Mucosa of rectum (tissue), 2 donors: ENCODE results near the gene CD99.

Source experiments
- H3K27ac ChIP-seq, 2 donors: one replicate each; pipeline ENCODE4 v1.7.0; 2013; ENCODE audit warnings: inconsistent platforms in 2 of 2, low read depth in 2 of 2, low read length in 2 of 2
- H3K27me3 ChIP-seq, 2 donors: one replicate each; pipeline ENCODE4 v1.7.0; 2013; ENCODE audit warnings: low read length in 2 of 2; ENCODE audit not compliant: control insufficient read depth in 2 of 2, insufficient read depth in 2 of 2
- H3K36me3 ChIP-seq, 2 donors: one replicate each; pipeline ENCODE4 v1.7.0; 2013; ENCODE audit warnings: low read length in 2 of 2; ENCODE audit not compliant: control insufficient read depth in 2 of 2, insufficient read depth in 2 of 2
- H3K4me1 ChIP-seq, 2 donors: one replicate each; pipeline ENCODE4 v1.7.0; 2013; ENCODE audit warnings: low read length in 2 of 2, mild to moderate bottlenecking in 1 of 2; ENCODE audit not compliant: control insufficient read depth in 2 of 2, insufficient read depth in 2 of 2
- H3K4me3 ChIP-seq, 2 donors: one replicate each; pipeline ENCODE4 v1.7.0; 2013; ENCODE audit warnings: low read length in 2 of 2
- H3K9ac ChIP-seq, 2 donors: one replicate each; pipeline ENCODE4 v1.7.0; 2013; ENCODE audit warnings: low read length in 2 of 2, low read depth in 1 of 2, mild to moderate bottlenecking in 1 of 2
- H3K9me3 ChIP-seq, 2 donors: one replicate each; pipeline ENCODE4 v1.7.0; 2013; ENCODE audit warnings: low read length in 2 of 2; ENCODE audit not compliant: control insufficient read depth in 2 of 2
- donor health status: healthy.
- donor health status: Normal muscosa, but diverticular disease.

Gene CD99

GRCh38 chrX:2782171-2782570, 91.1 kb downstream of the CD99 start:
- H3K9ac ChIP-seq: no peak overlapping the region
- no peaks in the 10 kb centered on the region for H3K27me3 ChIP-seq
- H3K4me3 ChIP-seq: no peak overlapping the region
- H3K36me3 ChIP-seq: no peaks in the 10 kb centered on the region
- H3K27ac ChIP-seq: no peak overlapping the region
- no peaks in the 10 kb centered on the region for H3K9me3 ChIP-seq
- H3K4me1 ChIP-seq: no peaks in the 10 kb centered on the region

- Histone ChIP-seq H3K27me3 (no peaks in the 10 kb centered on the region), H3K27ac (no peak overlapping the region), H3K4me3 (no peak overlapping the region), H3K36me3 (no peaks in the 10 kb centered on the region), H3K9me3 (no peaks in the 10 kb centered on the region), H3K4me1 (no peaks in the 10 kb centered on the region), H3K9ac (no peak overlapping the region)
Measured at GRCh38 chrX:2782778-2783177, 91.7 kb downstream of the CD99 start.

GRCh38 chrX:2784026-2784425, 92.9 kb downstream of the CD99 start:
- Histone ChIP-seq H3K27me3 (no peaks in the 10 kb centered on the region), H3K9ac (no peak overlapping the region), H3K4me3 (no peak overlapping the region), H3K27ac (no peak overlapping the region), H3K9me3 (no peaks in the 10 kb centered on the region), H3K36me3 (no peaks in the 10 kb centered on the region), H3K4me1 (no peaks in the 10 kb centered on the region)

- Histone ChIP-seq H3K9ac (no peak overlapping the region), H3K36me3 (no peaks in the 10 kb centered on the region), H3K27me3 (no peaks in the 10 kb centered on the region), H3K4me3 (no peak overlapping the region), H3K9me3 (no peaks in the 10 kb centered on the region), H3K27ac (no peak overlapping the region), H3K4me1 (no peaks in the 10 kb centered on the region)
Measured at GRCh38 chrX:2785538-2785937, 94.4 kb downstream of the CD99 start.

GRCh38 chrX:2788980-2789379, 97.9 kb downstream of the CD99 start:
- Histone ChIP-seq H3K27me3 (no peaks in the 10 kb centered on the region), H3K9ac (no peak overlapping the region), H3K36me3 (no peaks in the 10 kb centered on the region), H3K27ac (no peak overlapping the region), H3K9me3 (no peaks in the 10 kb centered on the region), H3K4me1 (no peaks in the 10 kb centered on the region), H3K4me3 (no peak overlapping the region)

- H3K4me3 ChIP-seq: no peak overlapping the region
- no peak overlapping the region for H3K27ac ChIP-seq
- no peaks in the 10 kb centered on the region for H3K4me1 ChIP-seq
- no peaks in the 10 kb centered on the region for H3K9me3 ChIP-seq
- no peak overlapping the region for H3K9ac ChIP-seq
- H3K27me3 ChIP-seq: no peaks in the 10 kb centered on the region
- H3K36me3 ChIP-seq: no peaks in the 10 kb centered on the region
Measured at GRCh38 chrX:2789569-2789968, 98.5 kb downstream of the CD99 start.
